Mucosa of rectum (tissue), 2 donors: Measurements from ENCODE around the gene CEP57L1.
"Not testable (repeated sequence)": the region's sequence is repeated elsewhere in the genome, so short reads cannot be mapped to it uniquely, and the experiment has no call there.

Experiments
- H3K27ac ChIP-seq, 2 donors: one replicate each; pipeline ENCODE4 v1.7.0; 2013; ENCODE audit warnings: inconsistent platforms in 2 of 2, low read depth in 2 of 2, low read length in 2 of 2
- H3K27me3 ChIP-seq, 2 donors: one replicate each; pipeline ENCODE4 v1.7.0; 2013; ENCODE audit warnings: low read length in 2 of 2; ENCODE audit not compliant: control insufficient read depth in 2 of 2, insufficient read depth in 2 of 2
- H3K36me3 ChIP-seq, 2 donors: one replicate each; pipeline ENCODE4 v1.7.0; 2013; ENCODE audit warnings: low read length in 2 of 2; ENCODE audit not compliant: control insufficient read depth in 2 of 2, insufficient read depth in 2 of 2
- H3K4me1 ChIP-seq, 2 donors: one replicate each; pipeline ENCODE4 v1.7.0; 2013; ENCODE audit warnings: low read length in 2 of 2, mild to moderate bottlenecking in 1 of 2; ENCODE audit not compliant: control insufficient read depth in 2 of 2, insufficient read depth in 2 of 2
- H3K4me3 ChIP-seq, 2 donors: one replicate each; pipeline ENCODE4 v1.7.0; 2013; ENCODE audit warnings: low read length in 2 of 2
- H3K9ac ChIP-seq, 2 donors: one replicate each; pipeline ENCODE4 v1.7.0; 2013; ENCODE audit warnings: low read length in 2 of 2, low read depth in 1 of 2, mild to moderate bottlenecking in 1 of 2
- H3K9me3 ChIP-seq, 2 donors: one replicate each; pipeline ENCODE4 v1.7.0; 2013; ENCODE audit warnings: low read length in 2 of 2; ENCODE audit not compliant: control insufficient read depth in 2 of 2
- donor health status: healthy.
- donor health status: Normal muscosa, but diverticular disease.

CEP57L1 gene

DNA sequence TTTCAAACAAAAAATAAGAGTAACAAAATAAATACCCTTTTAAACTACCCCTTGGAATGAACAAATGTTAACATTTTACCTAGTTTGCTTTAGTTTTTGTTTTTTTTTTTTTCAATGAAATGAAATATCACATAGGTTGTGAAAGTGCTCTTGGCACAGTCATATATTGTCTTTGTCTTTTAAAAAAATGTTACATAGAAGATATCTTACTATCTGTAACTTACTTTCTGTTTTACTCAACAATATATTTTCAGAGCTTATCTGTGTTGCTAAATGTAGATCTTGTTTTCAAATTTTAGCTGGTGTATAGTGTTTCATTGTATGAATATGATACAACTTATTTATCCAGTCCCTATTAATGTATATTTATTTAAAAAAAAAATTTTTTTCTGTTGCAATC is 8.6 kb downstream of the CEP57L1 start:
- Histone ChIP-seq H3K27me3 (no peaks in the 10 kb centered on the region), H3K9ac (no peak overlapping the region), H3K27ac (no peak overlapping the region), H3K4me1 (no peaks in the 10 kb centered on the region), H3K4me3 (no peak overlapping the region), H3K36me3 (no peaks in the 10 kb centered on the region), H3K9me3 (no peaks in the 10 kb centered on the region)

DNA sequence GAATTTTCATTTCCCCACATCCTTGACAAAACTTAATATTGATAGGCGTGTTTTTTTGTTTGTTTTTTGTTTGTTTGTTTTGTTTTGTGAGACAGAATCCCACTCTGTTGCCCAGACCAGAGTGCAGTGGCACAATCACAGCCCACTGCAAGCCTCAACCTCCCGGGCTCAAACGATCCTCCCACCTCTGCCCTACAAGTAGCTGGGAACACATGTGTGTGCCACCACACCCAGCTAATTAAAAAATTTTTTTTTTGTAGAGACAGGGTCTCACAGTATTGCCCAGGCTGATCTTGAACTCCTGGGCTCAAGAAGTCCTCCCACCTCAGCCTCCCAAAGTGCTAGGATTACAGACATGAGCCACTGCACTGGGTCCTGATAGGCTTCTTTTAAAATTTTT is 9.2 kb downstream of the CEP57L1 start:
- Histone ChIP-seq H3K9ac (no peak overlapping the region), H3K36me3 (no peaks in the 10 kb centered on the region), H3K4me3 (no peak overlapping the region)

DNA sequence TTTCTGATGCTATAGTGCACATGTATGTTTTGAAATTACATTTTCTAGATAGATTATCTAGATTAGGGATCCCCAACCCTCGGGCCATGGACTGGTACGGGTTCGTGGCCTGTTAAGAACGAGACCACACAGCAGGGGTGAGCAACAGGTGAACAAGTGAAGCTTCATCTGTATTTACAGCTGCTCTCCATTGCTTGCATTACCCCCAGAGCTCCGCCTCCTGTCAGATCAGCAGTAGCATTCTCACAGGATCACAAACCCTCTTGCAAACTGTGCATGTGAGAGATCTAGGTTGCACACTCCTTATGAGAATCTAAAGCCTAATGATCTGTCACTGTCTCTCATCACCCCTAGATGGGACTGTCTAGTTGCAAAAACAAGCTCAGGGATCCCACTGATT is 10.4 kb downstream of the CEP57L1 start:
- no peaks in the 10 kb centered on the region for H3K27me3 ChIP-seq
- no peaks in the 10 kb centered on the region for H3K4me1 ChIP-seq
- H3K4me3 ChIP-seq: no peak overlapping the region
- H3K27ac ChIP-seq: no peak overlapping the region
- no peak overlapping the region for H3K9ac ChIP-seq
- no peaks in the 10 kb centered on the region for H3K36me3 ChIP-seq
- no peaks in the 10 kb centered on the region for H3K9me3 ChIP-seq

More for the DNA sequence above, 9.2 kb downstream of the CEP57L1 start:
- H3K27ac ChIP-seq: no peak overlapping the region
- H3K9me3 ChIP-seq: no peaks in the 10 kb centered on the region
- H3K27me3 ChIP-seq: no peaks in the 10 kb centered on the region
- H3K4me1 ChIP-seq: no peaks in the 10 kb centered on the region

DNA sequence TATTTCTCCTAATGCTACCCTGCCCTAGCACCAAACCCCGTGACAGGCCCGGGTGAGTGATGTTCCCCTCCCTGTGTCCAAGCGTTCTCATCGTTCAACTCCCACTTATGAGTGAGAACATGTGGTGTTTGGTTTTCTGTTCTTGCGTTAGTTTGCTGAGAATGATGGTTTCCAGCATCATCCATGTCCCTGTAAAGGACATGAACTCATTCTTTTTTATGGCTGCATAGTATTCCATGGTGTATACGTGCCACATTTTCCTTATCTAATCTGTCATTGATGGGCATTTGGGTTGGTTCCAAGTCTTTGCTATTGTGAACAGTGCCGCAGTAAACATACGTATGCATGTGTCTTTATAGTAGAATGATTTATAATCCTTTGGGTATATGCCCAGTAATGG is 14.4 kb downstream of the CEP57L1 start:
- H3K36me3 ChIP-seq: not testable (repeated sequence)

DNA sequence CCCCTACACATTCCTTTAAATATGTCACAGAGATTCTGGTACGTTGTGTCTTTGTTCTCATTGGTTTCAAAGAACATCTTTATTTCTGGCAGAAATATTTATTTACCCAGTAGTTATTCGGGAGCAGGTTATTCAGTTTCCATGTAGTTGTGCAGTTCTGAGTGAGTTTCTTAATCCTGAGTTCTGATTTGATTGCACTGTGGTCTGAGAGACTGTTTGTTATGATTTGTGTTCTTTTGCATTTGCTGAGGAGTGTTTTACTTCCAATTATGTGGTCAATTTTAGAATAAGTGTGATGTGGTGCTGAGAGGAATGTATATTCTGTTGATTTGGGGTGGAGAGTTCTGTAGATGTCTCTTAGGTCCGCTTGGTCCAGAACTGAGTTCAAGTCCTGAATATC is 17.4 kb downstream of the CEP57L1 start:
- H3K27me3 ChIP-seq, H3K4me1 ChIP-seq, H3K36me3 ChIP-seq, H3K9ac ChIP-seq, H3K9me3 ChIP-seq, H3K4me3 ChIP-seq, H3K27ac ChIP-seq: not testable (repeated sequence)

More for the DNA sequence above, 14.4 kb downstream of the CEP57L1 start:
- not testable (repeated sequence) for H3K27me3 ChIP-seq, H3K9ac ChIP-seq, H3K27ac ChIP-seq, H3K4me3 ChIP-seq, H3K4me1 ChIP-seq, H3K9me3 ChIP-seq

DNA sequence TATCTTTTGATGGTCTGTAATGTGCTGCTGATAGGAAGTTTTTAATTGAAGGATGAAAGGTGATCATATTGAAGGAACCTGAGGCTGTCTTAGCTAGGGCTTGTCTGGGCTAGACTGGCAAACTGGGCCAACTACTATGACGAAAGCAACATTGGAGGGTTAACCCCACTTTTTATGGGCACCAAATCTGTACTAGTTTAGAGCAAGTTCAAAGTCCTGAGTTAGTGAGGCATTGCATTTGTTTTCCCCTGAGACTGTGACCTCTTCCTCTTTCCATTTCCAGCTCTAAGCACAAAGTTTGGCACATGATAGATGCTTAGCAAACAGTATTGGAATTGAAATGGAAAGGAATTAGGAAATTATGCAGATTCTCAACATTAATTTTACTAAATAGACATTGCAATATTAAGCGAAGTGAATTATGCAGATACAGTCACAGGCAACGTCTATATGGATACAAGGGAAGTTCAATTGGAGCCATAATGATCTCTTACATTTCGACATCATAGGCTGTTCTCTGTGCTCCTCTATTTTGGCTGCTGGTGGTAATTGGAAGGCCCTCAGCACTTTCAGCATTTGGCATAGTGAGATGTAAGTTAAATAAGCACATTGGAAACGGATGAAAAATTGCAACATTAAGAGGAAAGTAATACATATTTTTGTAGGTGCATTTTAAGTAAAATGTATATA is 22.2 kb downstream of the CEP57L1 start:
- no peak overlapping the region for H3K4me3 ChIP-seq
- H3K9ac ChIP-seq: no peak overlapping the region
- H3K27ac ChIP-seq: no peak overlapping the region
- H3K4me1 ChIP-seq: peaks cover 4 to 16% of the 10 kb centered on the region in 2 donors
- no peaks in the 10 kb centered on the region for H3K27me3 ChIP-seq
- H3K36me3 ChIP-seq: no peaks in the 10 kb centered on the region
- no peaks in the 10 kb centered on the region for H3K9me3 ChIP-seq

DNA sequence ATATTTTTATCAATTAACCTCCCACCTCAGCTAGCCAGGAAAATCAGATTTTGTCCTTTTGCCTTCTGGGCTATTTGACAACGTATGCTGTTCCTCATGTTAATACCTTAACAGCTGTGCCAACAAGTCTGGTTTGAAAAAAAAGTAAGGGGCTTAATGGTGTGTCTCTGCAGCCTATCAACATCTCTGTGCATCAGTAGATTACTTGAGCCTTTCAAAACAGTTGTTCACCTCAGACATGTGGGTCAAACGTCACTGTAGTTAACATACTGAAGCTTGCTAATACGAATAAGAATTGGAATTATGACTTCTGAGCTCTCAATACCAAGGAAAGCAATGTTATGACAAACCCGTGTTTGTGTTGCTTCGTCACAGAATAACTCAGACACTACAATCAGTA is 23.0 kb downstream of the CEP57L1 start:
- Histone ChIP-seq H3K36me3 (no peaks in the 10 kb centered on the region), H3K4me3 (no peak overlapping the region), H3K27me3 (no peaks in the 10 kb centered on the region), H3K9ac (no peak overlapping the region), H3K4me1 (peaks cover 4 to 16% of the 10 kb centered on the region in 2 donors), H3K27ac (no peak overlapping the region), H3K9me3 (no peaks in the 10 kb centered on the region)

DNA sequence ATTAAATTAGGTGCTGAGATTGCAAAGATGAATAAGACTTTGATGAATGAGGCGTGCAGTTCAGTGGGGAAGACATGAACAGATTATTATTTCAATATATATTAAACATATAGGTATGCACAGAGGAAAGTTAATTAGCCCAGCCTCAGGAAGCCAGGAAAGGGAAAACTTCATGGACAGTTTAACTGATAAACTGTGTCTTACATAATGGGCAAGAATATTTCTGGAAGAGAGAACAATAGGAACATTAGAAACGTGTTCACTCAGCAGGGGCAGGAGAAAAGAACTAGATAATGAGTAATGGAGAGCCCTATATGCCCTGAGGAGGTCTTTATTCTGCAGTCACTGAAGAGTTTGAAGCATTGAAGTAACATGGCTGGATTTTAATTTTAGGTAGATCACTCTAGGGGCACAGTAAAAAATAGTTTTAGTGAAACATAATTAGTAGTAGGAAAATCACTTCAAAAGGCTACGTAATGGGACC is 23.6 kb downstream of the CEP57L1 start:
- H3K27me3 ChIP-seq: no peaks in the 10 kb centered on the region
- no peak overlapping the region for H3K27ac ChIP-seq
- H3K9me3 ChIP-seq: no peaks in the 10 kb centered on the region
- no peak overlapping the region for H3K9ac ChIP-seq
- H3K4me1 ChIP-seq: peaks cover 4 to 16% of the 10 kb centered on the region in 2 donors
- H3K36me3 ChIP-seq: no peaks in the 10 kb centered on the region
- H3K4me3 ChIP-seq: no peak overlapping the region

DNA sequence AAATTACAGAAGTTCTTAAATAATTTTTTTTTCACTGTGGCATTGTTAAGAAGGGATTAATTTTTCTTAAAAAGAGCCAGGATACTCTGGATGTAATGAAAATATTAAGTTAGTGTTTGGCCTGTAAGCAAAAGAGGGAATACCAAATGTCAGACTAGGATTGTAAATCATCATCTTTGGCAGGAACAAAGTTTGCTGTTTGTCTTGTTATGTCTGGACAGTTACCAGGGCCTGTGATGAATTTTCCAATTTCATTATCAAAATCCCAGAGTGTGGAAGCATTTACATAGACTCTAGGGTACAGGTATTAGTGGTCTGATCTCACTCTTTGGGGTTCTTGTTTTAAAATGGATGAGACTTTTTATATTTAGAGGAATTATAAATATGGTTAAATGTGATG is 26.1 kb downstream of the CEP57L1 start:
- Histone ChIP-seq H3K27me3 (no peaks in the 10 kb centered on the region), H3K9me3 (no peaks in the 10 kb centered on the region), H3K9ac (no peak overlapping the region), H3K36me3 (no peaks in the 10 kb centered on the region), H3K27ac (no peak overlapping the region), H3K4me1 (peaks cover 4 to 16% of the 10 kb centered on the region in 2 donors), H3K4me3 (no peak overlapping the region)

DNA sequence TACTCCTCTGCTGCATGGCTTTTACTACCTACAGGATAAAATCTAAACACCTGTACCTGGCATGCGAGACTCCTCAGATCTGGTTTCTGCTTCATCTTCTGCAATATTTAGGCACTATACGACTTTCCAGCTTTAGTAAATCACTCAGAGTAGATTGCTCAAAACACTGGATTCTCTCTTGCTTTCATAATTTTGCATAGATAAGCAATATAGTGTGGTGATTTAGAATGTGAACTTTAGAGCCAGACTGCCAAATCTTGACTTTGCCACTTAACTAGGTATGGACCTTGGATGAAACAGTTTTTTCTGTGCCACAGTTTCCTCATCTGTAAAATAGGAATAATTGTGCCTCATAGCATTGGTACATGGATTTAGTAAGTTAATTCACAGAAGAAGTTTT is 28.9 kb downstream of the CEP57L1 start:
- Histone ChIP-seq H3K27me3 (no peaks in the 10 kb centered on the region), H3K4me1 (peaks cover 0 to 11% of the 10 kb centered on the region in 2 donors), H3K27ac (no peak overlapping the region), H3K4me3 (no peak overlapping the region), H3K9ac (no peak overlapping the region), H3K9me3 (no peaks in the 10 kb centered on the region), H3K36me3 (no peaks in the 10 kb centered on the region)
